A549 (cell line): ENCODE data around the gene CNTN3. TPM values are rescaled to one million over a fixed set of nuclear protein-coding genes. Genes with fewer than 3 reads are reported as not detected.

Source experiments
- ATAC-seq, 2 experiments: fragments of 200-7000 bp in 1 of 2; fragments of >200 bp in 1 of 2; cut with Nextera tagmentation in 1 of 2; cut with Tn5 transposase in 1 of 2; 3 replicates each; pipeline versions ENCODE4 v1.8.0 to v1.9.1; 2018 to 2020; ENCODE audit warnings: mild to moderate bottlenecking in 1 of 2, moderate library complexity in 1 of 2
- CTCF ChIA-PET: fragments of 300-600 bp; sonication (Branson Sonifier 250); formaldehyde crosslinking; extraction: SDS; loops from one replicate; lab custom pipeline; 2021; ENCODE audit warnings: antibody characterized with exemption, inconsistent platforms; lab: Yijun Ruan, JAX
- POLR2A ChIA-PET: fragments of 350-600 bp; formaldehyde crosslinking; extraction: SDS; loops from one replicate; lab custom pipeline; 2021; ENCODE audit warnings: antibody characterized with exemption, inconsistent platforms; lab: Yijun Ruan, JAX
- DNase-seq, 2 experiments: peaks; one replicate each; pipeline versions ENCODE4 v3.0.0 to v3.0.0-alpha.2; 2011 to 2016; ENCODE audit warnings: low read depth in 1 of 2, low spot score in 1 of 2
- FAIRE-seq: peaks from 2 replicates; lab custom pipeline; 2011; peaks lifted over from hg19 to GRCh38; lab: Jason Lieb, UNC
- H3K27ac ChIP-seq, 2 experiments: fragments of >200 bp; sonication (Bioruptor Twin); formaldehyde crosslinking; 3 replicates each; pipeline ENCODE4 v1.5.1; 2016 to 2017
- H3K4me1 ChIP-seq: fragments of >200 bp; sonication (Bioruptor Twin); formaldehyde crosslinking; 3 replicates; pipeline ENCODE4 v1.6.1; 2016
- H3K4me2 ChIP-seq: fragments of >200 bp; sonication (Bioruptor Twin); formaldehyde crosslinking; 3 replicates; pipeline ENCODE4 v1.6.1; 2016
- H3K4me3 ChIP-seq: fragments of >200 bp; sonication (Bioruptor Twin); formaldehyde crosslinking; 3 replicates; pipeline ENCODE4 v1.5.1; 2016
- H3K9me3 ChIP-seq: fragments of >200 bp; sonication (Bioruptor Twin); formaldehyde crosslinking; 3 replicates; pipeline ENCODE4 v1.6.1; 2016
- ATOH8 ChIP-seq: fragments of 250-450 bp; sonication (Bioruptor Pico); IDR thresholded peaks from 2 replicates; pipeline ENCODE4 v1.5.0; 2020; ENCODE audit warnings: low read depth, mild to moderate bottlenecking, moderate library complexity
- BHLHE40 ChIP-seq: IDR thresholded peaks from 2 replicates; pipeline ENCODE4 v1.6.1; 2012; ENCODE audit warnings: low read depth, low read length, inconsistent platforms
- CBX2 ChIP-seq: fragments of 200-600 bp; sonication (generic); IDR thresholded peaks from 2 replicates; pipeline ENCODE4 v1.6.1; 2016; ENCODE audit warnings: low read depth, mild to moderate bottlenecking, borderline replicate concordance
- CHD2 ChIP-seq: fragments of 150-350 bp; IDR thresholded peaks from 2 replicates; pipeline ENCODE4 v1.6.1; 2014; ENCODE audit warnings: low read length; ENCODE audit not compliant: partially characterized antibody
- EHF ChIP-seq: fragments of 250-450 bp; sonication (Bioruptor Pico); IDR thresholded peaks from 2 replicates; pipeline ENCODE4 v1.5.0; 2020; ENCODE audit warnings: mild to moderate bottlenecking
- EHMT2 ChIP-seq: fragments of 200-600 bp; sonication (generic); IDR thresholded peaks from 2 replicates; pipeline ENCODE4 v1.6.1; 2016; ENCODE audit warnings: antibody characterized with exemption, low read depth, mild to moderate bottlenecking, moderate library complexity
- EP300 ChIP-seq, 2 experiments: fragments of >200 bp; sonication (Bioruptor Twin); formaldehyde crosslinking; IDR thresholded peaks; 2 replicates in 1 of 2; 3 replicates in 1 of 2; pipeline ENCODE4 v1.6.1; 2016 to 2017
- FOSB ChIP-seq: fragments of 250-450 bp; sonication (Bioruptor Pico); IDR thresholded peaks from 2 replicates; pipeline ENCODE4 v1.5.0; 2020; ENCODE audit warnings: mild to moderate bottlenecking, moderate library complexity
- HDAC2 ChIP-seq: fragments of 200-600 bp; sonication (generic); IDR thresholded peaks from 2 replicates; pipeline ENCODE4 v1.6.1; 2016
- HES2 ChIP-seq: fragments of >200 bp; sonication (Bioruptor Twin); formaldehyde crosslinking; IDR thresholded peaks from 2 replicates; pipeline ENCODE4 v1.6.1; 2016
- HEYL ChIP-seq: fragments of 250-450 bp; sonication (Bioruptor Pico); IDR thresholded peaks from 2 replicates; pipeline ENCODE4 v1.8.0; 2021; ENCODE audit warnings: mild to moderate bottlenecking, moderate library complexity
- HOXB5 ChIP-seq: fragments of 250-450 bp; sonication (Bioruptor Pico); IDR thresholded peaks from 2 replicates; pipeline ENCODE4 v1.5.0; 2020; ENCODE audit warnings: mild to moderate bottlenecking, moderate library complexity
- JUN ChIP-seq, 2 experiments: fragments of >200 bp; sonication (Bioruptor Twin); formaldehyde crosslinking; IDR thresholded peaks; 2 replicates in 1 of 2; 3 replicates in 1 of 2; pipeline ENCODE4 v1.6.1; 2016 to 2017
- JUNB ChIP-seq: fragments of >200 bp; sonication (Bioruptor Twin); formaldehyde crosslinking; IDR thresholded peaks from 2 replicates; pipeline ENCODE4 v1.6.1; 2016
- KDM1A ChIP-seq: fragments of 200-600 bp; sonication (generic); IDR thresholded peaks from 2 replicates; pipeline ENCODE4 v1.6.1; 2016; ENCODE audit warnings: low read depth, mild to moderate bottlenecking
- KDM5A ChIP-seq: fragments of 200-600 bp; sonication (generic); IDR thresholded peaks from 2 replicates; pipeline ENCODE4 v1.6.1; 2016; ENCODE audit warnings: antibody characterized with exemption, mild to moderate bottlenecking
- MAX ChIP-seq: IDR thresholded peaks from 2 replicates; pipeline ENCODE4 v1.6.1; 2012
- MYC ChIP-seq: IDR thresholded peaks from 2 replicates; pipeline ENCODE4 v1.6.1; 2012; ENCODE audit warnings: mild to moderate bottlenecking, inconsistent platforms, low read length, improper control_type of control experiment, borderline replicate concordance
- NFE2L2 ChIP-seq: fragments of 150-350 bp; conservative IDR thresholded peaks from 2 replicates; pipeline ENCODE4 v1.6.1; 2014; ENCODE audit warnings: low read length
- NPAS2 ChIP-seq: fragments of 250-450 bp; sonication (Bioruptor Pico); IDR thresholded peaks from 2 replicates; pipeline ENCODE4 v1.8.0; 2022; ENCODE audit warnings: mild to moderate bottlenecking, moderate library complexity, borderline replicate concordance
- PHF8 ChIP-seq: fragments of 200-600 bp; sonication (generic); IDR thresholded peaks from 2 replicates; pipeline ENCODE4 v1.6.1; 2016; ENCODE audit warnings: low read depth, mild to moderate bottlenecking, antibody characterized with exemption, moderate library complexity, borderline replicate concordance
- POLR2A ChIP-seq: IDR thresholded peaks from 2 replicates; pipeline ENCODE4 v1.6.1; 2012; ENCODE audit warnings: mild to moderate bottlenecking, low read length
- POLR2AphosphoS2 ChIP-seq: conservative IDR thresholded peaks from 2 replicates; pipeline ENCODE4 v1.6.1; 2012; ENCODE audit warnings: low read length, improper control_type of control experiment, inconsistent platforms
- RCOR1 ChIP-seq: fragments of 150-350 bp; IDR thresholded peaks from 2 replicates; pipeline ENCODE4 v1.6.1; 2014; ENCODE audit warnings: antibody characterized with exemption, low read length, low read depth
- RFX5 ChIP-seq: fragments of 450-650 bp; IDR thresholded peaks from 2 replicates; pipeline ENCODE4 v1.7.1; 2014; ENCODE audit warnings: antibody characterized with exemption, mild to moderate bottlenecking, moderate library complexity
- SREBF2 ChIP-seq: fragments of 450-650 bp; IDR thresholded peaks from 2 replicates; pipeline ENCODE4 v1.6.1; 2014; ENCODE audit warnings: mild to moderate bottlenecking, moderate library complexity
- TFCP2L1 ChIP-seq: fragments of 250-450 bp; sonication (Bioruptor Pico); IDR thresholded peaks from 2 replicates; pipeline ENCODE4 v1.5.0; 2021; ENCODE audit warnings: mild to moderate bottlenecking
- TP53 ChIP-seq: fragments of 250-450 bp; sonication (Bioruptor Pico); IDR thresholded peaks from 2 replicates; pipeline ENCODE4 v1.5.0; 2021; ENCODE audit warnings: mild to moderate bottlenecking, moderate library complexity
- USF2 ChIP-seq: fragments of 450-650 bp; IDR thresholded peaks from 2 replicates; pipeline ENCODE4 v1.6.1; 2014; ENCODE audit warnings: antibody characterized with exemption
- ZFP36 ChIP-seq: fragments of 450-650 bp; IDR thresholded peaks from 2 replicates; pipeline ENCODE4 v1.6.1; 2014; ENCODE audit warnings: borderline replicate concordance; ENCODE audit not compliant: partially characterized antibody
- ZSCAN20 ChIP-seq: fragments of 250-450 bp; sonication (Bioruptor Pico); IDR thresholded peaks from 2 replicates; pipeline ENCODE4 v1.8.0; 2022; ENCODE audit warnings: mild to moderate bottlenecking, moderate library complexity
- WGBS: methylation state at CpG from one replicate; pipeline ENCODE4 v1.1.6; 2017; ENCODE audit errors: missing lambda C conversion rate; 5-methylcytosine and 5-hydroxymethylcytosine counted together
- polyA plus RNA-seq, 4 experiments: library from polyadenylated mRNA; depleted of rRNA in 3 of 4; stranded (reverse); fragments of >200 nt; fragmentation: RNase III in 1 of 4; extraction: RNeasy Plus Mini Kit Qiagen cat#74134 plus additional on column Dnase treatment in 1 of 4; gene quantifications; 2 replicates in 3 of 4; 3 replicates in 1 of 4; pipeline ENCODE4 v1.2.3, GENCODE V29; 2011 to 2017

Gene CNTN3
- polyA plus RNA-seq, 2 of the 4 experiments (the other 2 are of a cell fraction), result not detected

- POLR2A ChIA-PET, result no interaction called here
- no peaks in the 10 kb centered on the region for H3K4me1 ChIP-seq
- no peaks in the 10 kb centered on the region for H3K9me3 ChIP-seq
- H3K27ac ChIP-seq, result no peak overlapping the region
- WGBS, result 2% methylated on average over 3 of the region's 3 CpGs
- no peak overlapping the region for H3K4me3 ChIP-seq
- CTCF ChIA-PET, result no interaction called here
- no peak for ATAC-seq
- no peak for TF ChIP-seq RFX5
- no peak for TF ChIP-seq RCOR1
- TF ChIP-seq TFCP2L1, result no peak
- TF ChIP-seq TP53 (CRISPR knock-in tag), result no peak
- TF ChIP-seq NFE2L2, result no peak
- TF ChIP-seq HEYL, result no peak
- no peak for TF ChIP-seq ATOH8 (CRISPR knock-in tag)
- no peak for TF ChIP-seq NPAS2
- TF ChIP-seq PHF8, result no peak
- TF ChIP-seq ZSCAN20 (CRISPR knock-in tag), result no peak
- TF ChIP-seq EHMT2, result no peak
- TF ChIP-seq POLR2A, result no peak
- no peak for TF ChIP-seq HDAC2
- TF ChIP-seq MAX, result no peak
- TF ChIP-seq KDM5A, result no peak
- TF ChIP-seq SREBF2, result no peak
- no peak for TF ChIP-seq JUNB
- no peak for TF ChIP-seq CBX2
- TF ChIP-seq ZFP36, result no peak
- TF ChIP-seq HOXB5 (CRISPR knock-in tag), result no peak
- TF ChIP-seq, all 56 proteins: peak for 0
- FAIRE-seq, result no peak
- no peak for DNase-seq
- H3K4me2 ChIP-seq, result no peak overlapping the region
These were observed 25.2 kb upstream of the CNTN3 start for GRCh38 chr3:74639681-74640080.

GRCh38 chr3:74636981-74637380, 22.5 kb upstream of the CNTN3 start:
- no peaks in the 10 kb centered on the region for H3K9me3 ChIP-seq
- TF ChIP-seq HES2, result no peak
- TF ChIP-seq MYC, result no peak
- TF ChIP-seq RFX5, result no peak
- TF ChIP-seq BHLHE40, result no peak
- TF ChIP-seq PHF8, result no peak
- TF ChIP-seq EP300 (IDR thresholded peaks at IDR 0.05), result no peak
- no peak for TF ChIP-seq POLR2AphosphoS2
- TF ChIP-seq CHD2, result no peak
- TF ChIP-seq ZSCAN20 (CRISPR knock-in tag), result no peak
- no peak for TF ChIP-seq JUN (IDR thresholded peaks at IDR 0.05)
- no peak for TF ChIP-seq KDM1A
- TF ChIP-seq HOXB5 (CRISPR knock-in tag), result no peak
- no peak for TF ChIP-seq FOSB (CRISPR knock-in tag)
- no peak for TF ChIP-seq TP53 (CRISPR knock-in tag)
- no peaks in the 10 kb centered on the region for H3K4me1 ChIP-seq
- ChIA-PET POLR2A (no interaction called here), CTCF (no interaction called here)
- ATAC-seq (no peak), FAIRE-seq (no peak), DNase-seq (no peak)
- H3K4me2 ChIP-seq, result no peak overlapping the region
- no peak overlapping the region for H3K4me3 ChIP-seq
- no peak overlapping the region for H3K27ac ChIP-seq

GRCh38 chr3:74633021-74633420, 18.6 kb upstream of the CNTN3 start:
- DNase-seq (no peak), FAIRE-seq (no peak), ATAC-seq (no peak)
- WGBS, result 0% methylated on average over 1 of the region's 1 CpG
- Histone ChIP-seq H3K4me3 (no peak overlapping the region), H3K27ac (no peak overlapping the region)
- TF ChIP-seq ZSCAN20 (CRISPR knock-in tag), result no peak
- TF ChIP-seq EP300 (IDR thresholded peaks at IDR 0.05), result no peak
- TF ChIP-seq EHF, result no peak
- TF ChIP-seq HES2, result no peak
- no peak for TF ChIP-seq USF2
- no peak for TF ChIP-seq TP53 (CRISPR knock-in tag)
- TF ChIP-seq, all 56 proteins: peak for 0
- CTCF ChIA-PET, result no interaction called here
- POLR2A ChIA-PET, result no interaction called here
- Histone ChIP-seq H3K9me3 (no peaks in the 10 kb centered on the region), H3K4me1 (no peaks in the 10 kb centered on the region), H3K4me2 (no peak overlapping the region)
